AG09309 (cell line): Measurements from ENCODE around the gene C1QTNF5.

Experiments used
- DNase-seq: peaks from one replicate; pipeline ENCODE4 v3.0.0-alpha.2; 2010; ENCODE audit warnings: low read depth
- H3K4me3 ChIP-seq: 2 replicates; pipeline ENCODE4 v1.5.1; 2011; ENCODE audit warnings: mild to moderate bottlenecking, low read depth, low read length, moderate library complexity; ENCODE audit not compliant: control insufficient read depth
- TF ChIP-seq, protein P1 (sequence below): IDR thresholded peaks from 2 replicates; pipeline ENCODE4 v1.5.1; 2011; ENCODE audit warnings: mild to moderate bottlenecking, low read depth, low read length, inconsistent platforms; ENCODE audit not compliant: insufficient read depth, control insufficient read depth; ENCODE audit errors: missing control alignments

The C1QTNF5 gene

GRCh38 chr11:119356349-119357031 is 15.8 kb upstream of the C1QTNF5 start:
- no peak for DNase-seq
- TF ChIP-seq, protein P1, sequence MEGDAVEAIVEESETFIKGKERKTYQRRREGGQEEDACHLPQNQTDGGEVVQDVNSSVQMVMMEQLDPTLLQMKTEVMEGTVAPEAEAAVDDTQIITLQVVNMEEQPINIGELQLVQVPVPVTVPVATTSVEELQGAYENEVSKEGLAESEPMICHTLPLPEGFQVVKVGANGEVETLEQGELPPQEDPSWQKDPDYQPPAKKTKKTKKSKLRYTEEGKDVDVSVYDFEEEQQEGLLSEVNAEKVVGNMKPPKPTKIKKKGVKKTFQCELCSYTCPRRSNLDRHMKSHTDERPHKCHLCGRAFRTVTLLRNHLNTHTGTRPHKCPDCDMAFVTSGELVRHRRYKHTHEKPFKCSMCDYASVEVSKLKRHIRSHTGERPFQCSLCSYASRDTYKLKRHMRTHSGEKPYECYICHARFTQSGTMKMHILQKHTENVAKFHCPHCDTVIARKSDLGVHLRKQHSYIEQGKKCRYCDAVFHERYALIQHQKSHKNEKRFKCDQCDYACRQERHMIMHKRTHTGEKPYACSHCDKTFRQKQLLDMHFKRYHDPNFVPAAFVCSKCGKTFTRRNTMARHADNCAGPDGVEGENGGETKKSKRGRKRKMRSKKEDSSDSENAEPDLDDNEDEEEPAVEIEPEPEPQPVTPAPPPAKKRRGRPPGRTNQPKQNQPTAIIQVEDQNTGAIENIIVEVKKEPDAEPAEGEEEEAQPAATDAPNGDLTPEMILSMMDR = peak; percentile 78
- H3K4me3 ChIP-seq = peak overlapping the region; percentile 56

- no peak overlapping the region for H3K4me3 ChIP-seq
- TF ChIP-seq, protein P1 = peak; percentile 3
- no peak for DNase-seq
Measured at GRCh38 chr11:119355091-119355843, 14.6 kb upstream of the C1QTNF5 start.

DNA sequence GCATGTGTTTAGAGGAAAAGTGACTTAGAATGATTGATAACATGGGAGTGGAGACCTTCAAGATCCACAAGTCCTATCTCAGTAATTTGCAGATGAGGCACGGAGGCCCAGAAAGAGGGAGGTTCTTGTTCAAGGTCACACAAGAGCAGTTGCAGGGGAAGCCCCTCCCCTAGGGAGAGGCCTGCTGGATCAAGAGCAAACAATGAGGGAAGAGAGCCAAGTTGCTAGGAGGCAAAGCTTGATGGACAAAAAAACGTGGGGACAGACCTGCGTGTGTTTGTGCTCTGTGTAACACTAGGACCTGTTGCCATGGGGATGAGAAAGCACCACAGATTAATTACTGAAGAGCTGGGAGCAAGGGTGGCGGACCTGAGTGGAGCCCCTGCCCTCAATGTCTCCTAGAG is 12.2 kb upstream of the C1QTNF5 start:
- DNase-seq = no peak
- TF ChIP-seq, protein P1 = no peak
- H3K4me3 ChIP-seq = no peak overlapping the region

DNA sequence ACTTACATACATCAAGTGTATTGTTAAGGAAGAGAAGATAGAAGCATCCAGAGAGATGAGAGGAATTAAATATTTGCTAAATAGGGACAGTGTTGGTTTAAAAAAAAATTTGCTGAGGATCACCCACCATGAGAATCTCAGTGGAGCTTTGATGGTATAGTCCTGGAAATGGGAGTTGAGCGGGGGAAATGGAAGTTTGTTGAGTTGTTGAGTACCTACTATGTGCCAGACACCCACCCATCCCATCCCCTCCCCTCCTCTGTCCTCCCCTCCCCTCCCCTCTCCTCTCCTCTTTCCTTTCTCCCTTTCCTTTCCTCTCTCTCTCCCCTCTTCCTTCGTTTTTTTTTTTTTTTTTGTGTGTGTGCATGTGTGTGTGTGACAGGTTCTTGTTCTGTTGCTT is 10.5 kb upstream of the C1QTNF5 start:
- no peak for DNase-seq
- TF ChIP-seq, protein P1 = no peak
- no peak overlapping the region for H3K4me3 ChIP-seq

- TF ChIP-seq, protein P1 = no peak
- H3K4me3 ChIP-seq = no peak overlapping the region
- DNase-seq = no peak
Measured at GRCh38 chr11:119350302-119350701, 9.6 kb upstream of the C1QTNF5 start.

DNA sequence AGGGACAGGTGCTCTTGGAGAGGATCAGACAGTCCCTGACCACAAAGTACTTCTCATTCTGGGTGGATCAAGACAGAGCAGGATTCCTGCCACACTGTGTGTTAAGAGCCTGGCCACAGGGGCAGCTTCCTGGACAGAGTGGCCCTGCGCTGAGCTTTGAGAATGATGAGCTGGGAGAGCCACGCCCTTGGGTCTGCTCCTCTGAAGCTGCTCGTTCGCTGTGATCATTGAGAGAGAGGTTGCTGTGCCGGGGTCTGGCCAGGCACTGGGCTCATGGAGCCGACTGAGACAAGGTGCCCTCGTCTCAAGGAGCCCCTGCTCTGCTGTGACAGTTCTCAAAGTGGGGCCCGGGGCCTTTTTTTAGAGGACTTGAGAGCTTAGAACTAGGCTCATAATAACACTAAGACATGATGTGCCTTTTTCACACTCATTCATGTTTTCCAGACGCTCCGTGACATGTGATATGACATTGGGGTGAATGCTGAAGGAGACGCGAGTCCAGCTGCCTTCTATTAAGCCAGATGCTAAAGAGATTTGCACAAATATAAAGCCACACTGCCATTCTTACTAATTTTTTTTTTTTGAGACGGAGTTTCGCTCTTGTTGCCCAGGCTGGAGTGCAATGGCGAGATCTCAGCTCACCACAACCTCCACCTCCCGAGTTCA is 7.4 kb upstream of the C1QTNF5 start:
- H3K4me3 ChIP-seq = no peak overlapping the region
- TF ChIP-seq, protein P1 = no peak
- DNase-seq = no peak
